GM10847 (cell line): ENCODE results near the gene PITPNM1.

Experiments used
- POLR2A ChIP-seq: IDR thresholded peaks from 2 replicates; pipeline ENCODE4 v1.6.1; 2011; ENCODE audit not compliant: insufficient read length; ENCODE audit errors: extremely low read depth

Gene PITPNM1

DNA sequence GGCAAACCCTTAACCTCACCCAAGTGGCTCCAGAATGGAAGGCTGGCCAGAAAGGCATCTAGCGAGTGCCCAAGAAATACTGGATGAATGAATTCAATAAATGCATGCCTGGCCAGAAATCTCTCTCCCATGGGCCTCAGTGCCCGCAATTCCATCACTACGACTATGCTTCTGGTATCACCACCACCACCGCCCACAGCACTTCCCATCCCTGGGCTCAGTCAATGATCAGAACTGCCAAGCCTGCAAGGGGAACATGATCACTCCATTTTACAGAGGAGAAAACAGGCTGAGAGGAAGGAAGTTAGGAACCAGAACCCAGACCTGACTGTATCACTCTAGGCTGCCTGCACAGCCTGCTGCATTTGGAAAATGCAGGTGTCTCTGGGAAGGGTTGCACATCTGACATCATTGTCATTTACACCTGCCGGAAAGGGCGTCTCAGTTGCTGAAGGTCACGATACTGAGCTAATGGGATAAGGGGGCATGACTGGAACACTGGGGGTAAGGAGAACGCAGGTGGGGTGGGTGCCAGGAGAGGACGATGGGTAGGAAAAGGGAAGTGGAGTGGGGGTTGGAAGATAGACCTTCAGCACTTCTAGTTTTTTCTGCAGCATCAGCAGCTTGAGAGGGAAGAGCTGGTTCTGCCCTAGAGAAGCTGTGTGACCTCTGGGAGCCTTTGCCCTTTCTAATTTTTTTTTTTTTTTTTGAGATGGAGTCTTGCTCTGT lies 55.9 kb downstream of the PITPNM1 start:
- no peak for TF ChIP-seq POLR2A

GRCh38 chr11:67448220-67448609 lies 56.9 kb downstream of the PITPNM1 start:
- no peak for TF ChIP-seq POLR2A

- TF ChIP-seq POLR2A, result no peak
Observed at GRCh38 chr11:67445515-67445914, 59.6 kb downstream of the PITPNM1 start.

GRCh38 chr11:67442504-67443404 lies 62.4 kb downstream of the PITPNM1 start:
- peak; percentile 19 for TF ChIP-seq POLR2A
